Activated CD4-positive, alpha-beta T cell treated with anti-CD3 and anti-CD28 coated beads, Interleukin-2, amount 10 ng/mL, durations not matched to agents 24 days and 14 days (primary cell): ENCODE data around the gene LYSMD3. TPM values are rescaled to one million over a fixed set of nuclear protein-coding genes. Genes with fewer than 3 reads are reported as not detected.
"Not testable (repeated sequence)": the region's sequence is repeated elsewhere in the genome, so short reads cannot be mapped to it uniquely, and the experiment has no call there.

Source experiments
- DNase-seq: peaks from one replicate; pipeline ENCODE4 v3.0.0; 2022
- H3K27ac Mint-ChIP-seq: one replicate; pipeline ENCODE4 v1.8.0; 2022; ENCODE audit warnings: mild to moderate bottlenecking, mixed read lengths
- H3K27me3 Mint-ChIP-seq: one replicate; pipeline ENCODE4 v1.8.0; 2022; ENCODE audit warnings: mixed read lengths
- H3K36me3 Mint-ChIP-seq: one replicate; pipeline ENCODE4 v1.8.0; 2022; ENCODE audit warnings: low read depth, mild to moderate bottlenecking, mixed read lengths
- H3K4me1 Mint-ChIP-seq: one replicate; pipeline ENCODE4 v1.8.0; 2021; ENCODE audit warnings: mixed read lengths
- H3K4me3 Mint-ChIP-seq: one replicate; pipeline ENCODE4 v1.8.0; 2022; ENCODE audit warnings: mild to moderate bottlenecking, moderate library complexity, mixed read lengths
- H3K9me3 Mint-ChIP-seq: one replicate; pipeline ENCODE4 v1.8.0; 2021; ENCODE audit warnings: mixed read lengths
- intact Hi-C: fragments of 100-400 bp; cut with micrococcal nuclease; formaldehyde crosslinking; loops from one replicate; pipeline ENCODE4 v1.15.1; 2023
- total RNA-seq: library from RNA; stranded (reverse); gene quantifications from 2 replicates; pipeline ENCODE4 v1.2.3, GENCODE V29; 2022

LYSMD3 gene
- 11.3 and 12.9 TPM in 2 replicates for total RNA-seq

- H3K9me3 Mint-ChIP-seq = no peaks in the 10 kb centered on the region
- H3K4me1 Mint-ChIP-seq = peaks cover 26% of the 10 kb centered on the region
- H3K27ac Mint-ChIP-seq = peak within 1 kb of the TSS; percentile 97
- DNase-seq = peak; percentile 98
- intact Hi-C loops = loop anchor here (1.0 kb wide), 2 partner anchors 55 to 120 kb away; partner anchors contain the start of genes CETN3, MBLAC2 and POLR3G
- peaks cover 24% of the 10 kb centered on the region for H3K27me3 Mint-ChIP-seq
- H3K36me3 Mint-ChIP-seq = peaks cover 15% of the 10 kb centered on the region
- peak within 1 kb of the TSS; percentile 98 for H3K4me3 Mint-ChIP-seq
These were observed at the start of gene LYSMD3 for GRCh38 chr5:90529194-90529938. LYSMD3 (minus strand) TSS chr5:90529584; CDS start chr5:90525289, 4,295 bp downstream.

GRCh38 chr5:90576566-90576965, 47.2 kb upstream of the LYSMD3 start:
- intact Hi-C loops, H3K27ac Mint-ChIP-seq, H3K27me3 Mint-ChIP-seq, H3K4me1 Mint-ChIP-seq, H3K4me3 Mint-ChIP-seq, H3K9me3 Mint-ChIP-seq, H3K36me3 Mint-ChIP-seq, DNase-seq: not testable (repeated sequence)

GRCh38 chr5:90575712-90576111, 46.3 kb upstream of the LYSMD3 start:
- no peaks in the 10 kb centered on the region for H3K9me3 Mint-ChIP-seq
- no peak for DNase-seq
- H3K27me3 Mint-ChIP-seq = no peaks in the 10 kb centered on the region
- no peaks in the 10 kb centered on the region for H3K36me3 Mint-ChIP-seq
- no peak overlapping the region for H3K27ac Mint-ChIP-seq
- no peak overlapping the region for H3K4me3 Mint-ChIP-seq
- no peaks in the 10 kb centered on the region for H3K4me1 Mint-ChIP-seq
- intact Hi-C loops = no loop called here

GRCh38 chr5:90571147-90571773, 41.9 kb upstream of the LYSMD3 start:
- Mint-ChIP-seq H3K4me3 (no peak overlapping the region), H3K27ac (no peak overlapping the region), H3K27me3 (peaks cover 13% of the 10 kb centered on the region), H3K9me3 (no peaks in the 10 kb centered on the region), H3K36me3 (no peaks in the 10 kb centered on the region), H3K4me1 (no peaks in the 10 kb centered on the region)
- no peak for DNase-seq
- intact Hi-C loops = no loop called here

- DNase-seq = no peak
- Mint-ChIP-seq H3K4me3 (no peak overlapping the region), H3K4me1 (no peaks in the 10 kb centered on the region), H3K27me3 (peaks cover 13% of the 10 kb centered on the region), H3K36me3 (no peaks in the 10 kb centered on the region), H3K27ac (no peak overlapping the region), H3K9me3 (no peaks in the 10 kb centered on the region)
- intact Hi-C loops = no loop called here
These were observed 40.6 kb upstream of the LYSMD3 start for GRCh38 chr5:90570034-90570433.

GRCh38 chr5:90569084-90569483, 39.7 kb upstream of the LYSMD3 start:
- Mint-ChIP-seq H3K9me3 (no peaks in the 10 kb centered on the region), H3K4me1 (no peaks in the 10 kb centered on the region), H3K27me3 (peaks cover 15% of the 10 kb centered on the region), H3K27ac (no peak overlapping the region), H3K36me3 (no peaks in the 10 kb centered on the region), H3K4me3 (no peak overlapping the region)
- DNase-seq = no peak
- intact Hi-C loops = no loop called here

- H3K9me3 Mint-ChIP-seq = no peaks in the 10 kb centered on the region
- DNase-seq = no peak
- no peaks in the 10 kb centered on the region for H3K4me1 Mint-ChIP-seq
- H3K27ac Mint-ChIP-seq = no peak overlapping the region
- peaks cover 27% of the 10 kb centered on the region for H3K27me3 Mint-ChIP-seq
- no peak overlapping the region for H3K4me3 Mint-ChIP-seq
- intact Hi-C loops = no loop called here
- no peaks in the 10 kb centered on the region for H3K36me3 Mint-ChIP-seq
These were observed 36.1 kb upstream of the LYSMD3 start for GRCh38 chr5:90565491-90565890.

GRCh38 chr5:90563108-90563507, 33.7 kb upstream of the LYSMD3 start:
- peaks cover 5% of the 10 kb centered on the region for H3K4me1 Mint-ChIP-seq
- H3K27ac Mint-ChIP-seq = no peak overlapping the region
- H3K4me3 Mint-ChIP-seq = no peak overlapping the region
- H3K27me3 Mint-ChIP-seq = peaks cover 35% of the 10 kb centered on the region
- no peak for DNase-seq
- intact Hi-C loops = no loop called here
- H3K36me3 Mint-ChIP-seq = no peaks in the 10 kb centered on the region
- no peaks in the 10 kb centered on the region for H3K9me3 Mint-ChIP-seq

GRCh38 chr5:90562341-90562740, 33.0 kb upstream of the LYSMD3 start:
- no peaks in the 10 kb centered on the region for H3K9me3 Mint-ChIP-seq
- no peaks in the 10 kb centered on the region for H3K36me3 Mint-ChIP-seq
- H3K4me1 Mint-ChIP-seq = peaks cover 7% of the 10 kb centered on the region
- no peak overlapping the region for H3K27ac Mint-ChIP-seq
- no peak overlapping the region for H3K4me3 Mint-ChIP-seq
- DNase-seq = no peak
- intact Hi-C loops = no loop called here
- peaks cover 39% of the 10 kb centered on the region for H3K27me3 Mint-ChIP-seq

GRCh38 chr5:90561766-90562165, 32.4 kb upstream of the LYSMD3 start:
- Mint-ChIP-seq H3K9me3 (no peaks in the 10 kb centered on the region), H3K27ac (no peak overlapping the region), H3K36me3 (no peaks in the 10 kb centered on the region), H3K27me3 (peaks cover 45% of the 10 kb centered on the region), H3K4me3 (no peak overlapping the region), H3K4me1 (peaks cover 7% of the 10 kb centered on the region)
- intact Hi-C loops = no loop called here
- DNase-seq = no peak

- Mint-ChIP-seq H3K4me1 (peaks cover 7% of the 10 kb centered on the region), H3K27me3 (peaks cover 55% of the 10 kb centered on the region), H3K27ac (no peak overlapping the region), H3K9me3 (no peaks in the 10 kb centered on the region), H3K36me3 (no peaks in the 10 kb centered on the region), H3K4me3 (no peak overlapping the region)
- intact Hi-C loops = no loop called here
- DNase-seq = no peak
These were observed 31.4 kb upstream of the LYSMD3 start for GRCh38 chr5:90560771-90561170.

GRCh38 chr5:90558344-90559192, 29.2 kb upstream of the LYSMD3 start, which contains the start of gene ADGRV1:
ADGRV1 (plus strand) TSS chr5:90558797; CDS start chr5:90558896, 99 bp downstream.
- H3K4me3 Mint-ChIP-seq = peak within 1 kb of the TSS; percentile 60
- H3K9me3 Mint-ChIP-seq = no peaks in the 10 kb centered on the region
- no peak for DNase-seq
- intact Hi-C loops = no loop called here
- H3K36me3 Mint-ChIP-seq = no peaks in the 10 kb centered on the region
- H3K27ac Mint-ChIP-seq = no peak within 1 kb of the TSS
- peaks cover 65% of the 10 kb centered on the region for H3K27me3 Mint-ChIP-seq
- H3K4me1 Mint-ChIP-seq = peaks cover 7% of the 10 kb centered on the region

- Mint-ChIP-seq H3K27ac (no peak overlapping the region), H3K27me3 (peaks cover 67% of the 10 kb centered on the region)
- intact Hi-C loops = no loop called here
These were observed 28.5 kb upstream of the LYSMD3 start for GRCh38 chr5:90557871-90558270.

GRCh38 chr5:90557391-90557790, 28.0 kb upstream of the LYSMD3 start:
- Mint-ChIP-seq H3K27me3 (peaks cover 68% of the 10 kb centered on the region), H3K9me3 (no peaks in the 10 kb centered on the region), H3K36me3 (no peaks in the 10 kb centered on the region), H3K4me3 (no peak overlapping the region), H3K27ac (no peak overlapping the region), H3K4me1 (peaks cover 7% of the 10 kb centered on the region)
- intact Hi-C loops = no loop called here
- DNase-seq = no peak

More at GRCh38 chr5:90557871-90558270, 28.5 kb upstream of the LYSMD3 start:
- Mint-ChIP-seq H3K36me3 (no peaks in the 10 kb centered on the region), H3K9me3 (no peaks in the 10 kb centered on the region), H3K4me1 (peaks cover 7% of the 10 kb centered on the region), H3K4me3 (peak overlapping the region; percentile 60)
- no peak for DNase-seq
